Calu3 (cell line): ENCODE measurements around the gene CCDC13. TPM values are rescaled to one million over a fixed set of nuclear protein-coding genes. Genes with fewer than 3 reads are reported as not detected.

Experiments used
- BruUV-seq: library from RNA; stranded (reverse); fragments of 400-500 nt; replicated peaks from 2 replicates; lab custom pipeline; 2021; lab: Mats Ljungman, UMichigan
- CTCF ChIA-PET: fragments of 300-600 bp; sonication (Branson Sonifier 250); formaldehyde crosslinking; loops from one replicate; lab custom pipeline; 2022; ENCODE audit warnings: antibody characterized with exemption; lab: Charles Lee
- DNase-seq: peaks from one replicate; pipeline ENCODE4 v3.0.0; 2022
- H3K27ac Mint-ChIP-seq: one replicate; pipeline ENCODE4 v1.8.0; 2022; ENCODE audit warnings: mixed read lengths; ENCODE audit not compliant: unreplicated experiment
- H3K27me3 Mint-ChIP-seq: one replicate; pipeline ENCODE4 v1.8.0; 2022; ENCODE audit warnings: mixed read lengths; ENCODE audit not compliant: unreplicated experiment
- H3K36me3 Mint-ChIP-seq: one replicate; pipeline ENCODE4 v1.8.0; 2022; ENCODE audit warnings: mild to moderate bottlenecking, moderate library complexity, mixed read lengths; ENCODE audit not compliant: insufficient read depth, unreplicated experiment
- H3K4me1 Mint-ChIP-seq: one replicate; pipeline ENCODE4 v1.8.0; 2022; ENCODE audit warnings: mild to moderate bottlenecking, low read depth, mixed read lengths; ENCODE audit not compliant: unreplicated experiment
- H3K4me3 Mint-ChIP-seq: one replicate; pipeline ENCODE4 v1.8.0; 2022; ENCODE audit warnings: mild to moderate bottlenecking, low read depth, moderate library complexity, mixed read lengths; ENCODE audit not compliant: unreplicated experiment
- H3K9me3 Mint-ChIP-seq: one replicate; pipeline ENCODE4 v1.8.0; 2022; ENCODE audit warnings: low read depth, mixed read lengths; ENCODE audit not compliant: unreplicated experiment
- intact Hi-C: fragments of 100-400 bp; cut with micrococcal nuclease; formaldehyde crosslinking; loops from one replicate; pipeline ENCODE4 v1.10.0; 2022; ENCODE audit not compliant: unreplicated experiment
- total RNA-seq: library from RNA; stranded (reverse); gene quantifications from 2 replicates; pipeline ENCODE4 v1.2.3, GENCODE V29; 2022
- TF ChIP-seq, protein P1 (sequence below): fragments of 200-600 bp; IDR thresholded peaks from one replicate; pipeline ENCODE4 v1.8.0; 2022; ENCODE audit warnings: antibody characterized with exemption; ENCODE audit not compliant: unreplicated experiment

Gene CCDC13
- total RNA-seq, 1 experiment from 2014 or later: 0.68 TPM

DNA sequence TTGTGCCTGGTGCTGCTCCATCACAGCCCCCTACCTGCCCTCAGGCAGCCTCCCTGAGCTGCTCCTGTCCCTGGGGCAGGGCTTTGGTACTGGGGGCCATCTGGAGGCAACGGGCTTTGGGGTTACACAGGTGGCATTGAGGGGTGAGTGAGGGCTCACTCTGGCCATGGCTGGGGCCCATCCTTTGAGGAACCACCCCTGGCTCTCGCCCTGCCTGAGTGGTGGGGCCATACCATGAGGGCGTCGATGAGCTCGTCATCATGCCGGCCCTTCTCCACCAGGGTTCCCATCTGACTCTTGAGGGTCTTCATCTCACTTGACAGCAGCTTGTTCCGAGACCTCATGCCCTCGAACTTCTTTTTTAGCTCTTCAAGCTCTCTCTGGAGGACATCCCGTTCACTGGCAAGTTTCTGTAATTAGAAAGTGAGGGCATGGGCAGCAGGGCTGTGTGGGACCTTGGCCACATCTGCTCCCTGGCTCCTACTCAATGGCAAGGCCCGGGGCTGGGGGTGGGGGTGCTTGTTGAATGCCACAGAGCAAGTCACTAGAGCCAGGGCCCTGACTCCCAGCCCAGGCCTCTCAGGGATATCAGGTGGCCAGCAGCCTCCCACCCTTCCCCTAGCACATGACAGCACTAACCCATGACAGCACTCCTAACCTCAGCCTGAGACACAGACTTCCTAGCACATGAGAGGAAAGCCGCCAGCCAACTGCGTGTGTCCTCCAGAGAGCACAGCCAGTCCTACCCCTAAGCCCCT lies 33.5 kb downstream of the CCDC13 start:
- TF ChIP-seq, protein P1, sequence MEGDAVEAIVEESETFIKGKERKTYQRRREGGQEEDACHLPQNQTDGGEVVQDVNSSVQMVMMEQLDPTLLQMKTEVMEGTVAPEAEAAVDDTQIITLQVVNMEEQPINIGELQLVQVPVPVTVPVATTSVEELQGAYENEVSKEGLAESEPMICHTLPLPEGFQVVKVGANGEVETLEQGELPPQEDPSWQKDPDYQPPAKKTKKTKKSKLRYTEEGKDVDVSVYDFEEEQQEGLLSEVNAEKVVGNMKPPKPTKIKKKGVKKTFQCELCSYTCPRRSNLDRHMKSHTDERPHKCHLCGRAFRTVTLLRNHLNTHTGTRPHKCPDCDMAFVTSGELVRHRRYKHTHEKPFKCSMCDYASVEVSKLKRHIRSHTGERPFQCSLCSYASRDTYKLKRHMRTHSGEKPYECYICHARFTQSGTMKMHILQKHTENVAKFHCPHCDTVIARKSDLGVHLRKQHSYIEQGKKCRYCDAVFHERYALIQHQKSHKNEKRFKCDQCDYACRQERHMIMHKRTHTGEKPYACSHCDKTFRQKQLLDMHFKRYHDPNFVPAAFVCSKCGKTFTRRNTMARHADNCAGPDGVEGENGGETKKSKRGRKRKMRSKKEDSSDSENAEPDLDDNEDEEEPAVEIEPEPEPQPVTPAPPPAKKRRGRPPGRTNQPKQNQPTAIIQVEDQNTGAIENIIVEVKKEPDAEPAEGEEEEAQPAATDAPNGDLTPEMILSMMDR: no peak
- H3K36me3 Mint-ChIP-seq: no peaks in the 10 kb centered on the region
- no peaks in the 10 kb centered on the region for H3K4me1 Mint-ChIP-seq
- H3K9me3 Mint-ChIP-seq: no peaks in the 10 kb centered on the region
- BruUV-seq: no TSS peak
- H3K27ac Mint-ChIP-seq: no peak overlapping the region
- no peaks in the 10 kb centered on the region for H3K27me3 Mint-ChIP-seq
- CTCF ChIA-PET: no interaction called here
- no peak overlapping the region for H3K4me3 Mint-ChIP-seq
- intact Hi-C loops: loop anchor here (10.0 kb wide), 1 partner anchor 165 kb away; no protein-coding TSS in a partner anchor
- no peak for DNase-seq

DNA sequence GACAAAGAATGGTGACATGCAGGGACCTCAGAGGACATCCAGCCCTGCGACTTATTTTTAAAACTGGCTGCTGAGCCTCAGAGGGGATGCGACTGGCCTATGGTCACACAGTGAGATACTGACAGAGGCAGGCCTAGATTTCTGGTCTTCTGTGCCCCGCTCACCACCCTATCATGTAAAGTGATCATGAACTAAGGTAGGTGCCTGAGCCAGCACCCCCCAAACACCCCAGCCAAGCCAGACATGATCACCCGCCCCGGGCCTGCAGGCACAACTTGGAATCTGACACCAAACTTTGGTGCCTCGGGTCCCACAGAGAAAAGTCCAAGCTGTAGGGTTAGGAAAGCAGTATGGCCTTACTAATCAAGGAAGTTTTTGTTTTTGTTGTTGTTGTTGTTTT lies 36.5 kb downstream of the CCDC13 start:
- intact Hi-C loops: no loop called here
- no peaks in the 10 kb centered on the region for H3K36me3 Mint-ChIP-seq
- DNase-seq: no peak
- H3K4me1 Mint-ChIP-seq: peaks cover 10% of the 10 kb centered on the region
- H3K27ac Mint-ChIP-seq: no peak overlapping the region
- H3K9me3 Mint-ChIP-seq: no peaks in the 10 kb centered on the region
- CTCF ChIA-PET: no interaction called here
- no peaks in the 10 kb centered on the region for H3K27me3 Mint-ChIP-seq
- no TSS peak for BruUV-seq
- no peak overlapping the region for H3K4me3 Mint-ChIP-seq
- TF ChIP-seq, protein P1: no peak

DNA sequence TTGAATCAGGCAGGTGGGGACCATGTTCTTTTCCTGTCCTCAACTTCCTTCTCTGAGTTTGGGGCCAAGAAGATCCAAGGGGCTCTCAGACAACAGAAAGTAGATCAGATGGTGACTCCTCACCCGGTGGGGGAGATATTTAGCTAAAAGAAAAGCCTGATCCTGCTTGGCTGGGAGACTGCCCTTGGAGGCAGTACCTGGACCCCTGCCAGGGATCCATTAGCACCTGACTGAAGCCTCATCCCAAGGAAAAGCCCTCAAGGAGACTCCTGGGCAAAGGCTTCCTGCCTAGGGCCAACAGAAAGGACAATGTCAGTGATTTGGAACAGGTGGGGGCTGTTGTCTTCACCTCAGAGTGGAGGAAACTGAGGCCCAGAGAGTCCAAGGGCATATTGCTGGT lies 37.0 kb downstream of the CCDC13 start:
- Mint-ChIP-seq H3K36me3 (no peaks in the 10 kb centered on the region), H3K9me3 (no peaks in the 10 kb centered on the region), H3K4me1 (peaks cover 10% of the 10 kb centered on the region), H3K27me3 (no peaks in the 10 kb centered on the region), H3K27ac (no peak overlapping the region), H3K4me3 (no peak overlapping the region)
- no TSS peak for BruUV-seq
- CTCF ChIA-PET: no interaction called here
- TF ChIP-seq, protein P1: no peak
- intact Hi-C loops: no loop called here
- no peak for DNase-seq

DNA sequence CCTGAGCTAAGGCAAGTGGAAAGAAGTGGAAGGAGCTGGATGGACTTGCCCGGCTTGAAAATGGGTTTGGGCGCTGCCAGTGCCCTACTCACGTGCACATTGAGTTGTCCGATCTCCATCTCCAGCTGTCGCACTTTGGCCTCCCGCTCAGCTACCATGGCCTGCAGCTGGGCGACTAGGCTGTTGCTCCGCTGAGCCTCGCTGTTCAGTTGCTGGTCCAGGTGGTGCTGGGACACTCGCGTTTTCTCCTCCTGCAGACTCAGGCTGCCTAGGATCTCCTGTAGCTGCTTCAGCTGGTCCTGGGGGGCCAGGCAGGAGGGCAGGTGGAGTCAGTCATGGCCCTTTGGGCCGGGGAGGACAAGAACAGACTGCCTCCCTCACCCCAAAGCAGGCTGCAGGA lies 37.4 kb downstream of the CCDC13 start:
- TF ChIP-seq, protein P1: no peak
- no peak overlapping the region for H3K27ac Mint-ChIP-seq
- CTCF ChIA-PET: interaction anchor here (0.6 kb wide), 1 partner anchor 11 kb away, joined by 3 read pairs; no protein-coding TSS in a partner anchor
- no peak overlapping the region for H3K4me3 Mint-ChIP-seq
- no peaks in the 10 kb centered on the region for H3K9me3 Mint-ChIP-seq
- DNase-seq: no peak
- H3K4me1 Mint-ChIP-seq: peaks cover 10% of the 10 kb centered on the region
- intact Hi-C loops: no loop called here
- H3K27me3 Mint-ChIP-seq: no peaks in the 10 kb centered on the region
- no peaks in the 10 kb centered on the region for H3K36me3 Mint-ChIP-seq
- no TSS peak for BruUV-seq
